GM12801 (cell line): ENCODE results near the gene OR52I2.

ENCODE experiments used
- TF ChIP-seq, protein P1 (sequence below): IDR thresholded peaks from one replicate; pipeline ENCODE4 v1.5.1; 2011; ENCODE audit warnings: control low read depth; ENCODE audit not compliant: insufficient read length; ENCODE audit errors: extremely low read depth

OR52I2 gene

GRCh38 chr11:4607781-4608666, 26.5 kb downstream of the OR52I2 start, which contains the start of gene TRIM68:
TRIM68 (minus strand) TSS chr11:4608231; CDS start chr11:4605504, 2,727 bp downstream.
- TF ChIP-seq, protein P1, sequence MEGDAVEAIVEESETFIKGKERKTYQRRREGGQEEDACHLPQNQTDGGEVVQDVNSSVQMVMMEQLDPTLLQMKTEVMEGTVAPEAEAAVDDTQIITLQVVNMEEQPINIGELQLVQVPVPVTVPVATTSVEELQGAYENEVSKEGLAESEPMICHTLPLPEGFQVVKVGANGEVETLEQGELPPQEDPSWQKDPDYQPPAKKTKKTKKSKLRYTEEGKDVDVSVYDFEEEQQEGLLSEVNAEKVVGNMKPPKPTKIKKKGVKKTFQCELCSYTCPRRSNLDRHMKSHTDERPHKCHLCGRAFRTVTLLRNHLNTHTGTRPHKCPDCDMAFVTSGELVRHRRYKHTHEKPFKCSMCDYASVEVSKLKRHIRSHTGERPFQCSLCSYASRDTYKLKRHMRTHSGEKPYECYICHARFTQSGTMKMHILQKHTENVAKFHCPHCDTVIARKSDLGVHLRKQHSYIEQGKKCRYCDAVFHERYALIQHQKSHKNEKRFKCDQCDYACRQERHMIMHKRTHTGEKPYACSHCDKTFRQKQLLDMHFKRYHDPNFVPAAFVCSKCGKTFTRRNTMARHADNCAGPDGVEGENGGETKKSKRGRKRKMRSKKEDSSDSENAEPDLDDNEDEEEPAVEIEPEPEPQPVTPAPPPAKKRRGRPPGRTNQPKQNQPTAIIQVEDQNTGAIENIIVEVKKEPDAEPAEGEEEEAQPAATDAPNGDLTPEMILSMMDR: no peak

GRCh38 chr11:4610258-4610935, 28.9 kb downstream of the OR52I2 start:
- TF ChIP-seq, protein P1: no peak

- TF ChIP-seq, protein P1: no peak
Observed at GRCh38 chr11:4611986-4612385, 30.4 kb downstream of the OR52I2 start.

DNA sequence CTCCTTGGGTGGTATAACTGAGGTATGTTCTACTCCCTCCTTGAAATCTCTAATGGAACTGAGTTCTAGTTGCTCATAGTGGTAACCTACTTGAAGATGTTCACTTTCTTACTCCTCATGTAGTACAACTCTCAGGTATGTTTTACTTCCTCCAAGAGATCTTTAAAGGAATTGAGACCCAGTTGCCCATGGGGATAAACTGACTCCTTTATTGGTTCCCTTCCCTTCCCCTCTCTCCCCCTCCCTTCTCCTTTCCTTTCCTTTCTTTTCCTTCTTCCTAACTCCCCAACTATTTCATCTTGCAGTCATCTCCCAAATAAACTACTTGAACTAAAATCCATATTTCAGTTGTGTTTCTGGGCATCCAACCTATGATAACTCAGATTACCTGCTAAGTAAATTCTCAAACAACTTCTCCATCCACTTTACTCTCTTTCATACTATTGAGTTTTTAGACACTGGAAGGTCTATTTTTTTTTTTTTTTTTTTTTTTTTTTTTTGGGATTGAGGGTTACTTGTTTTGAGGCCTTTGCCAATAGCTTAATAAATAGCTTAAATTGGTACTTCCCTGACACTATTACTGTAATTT, 34.4 kb downstream of the OR52I2 start:
- TF ChIP-seq, protein P1: no peak

DNA sequence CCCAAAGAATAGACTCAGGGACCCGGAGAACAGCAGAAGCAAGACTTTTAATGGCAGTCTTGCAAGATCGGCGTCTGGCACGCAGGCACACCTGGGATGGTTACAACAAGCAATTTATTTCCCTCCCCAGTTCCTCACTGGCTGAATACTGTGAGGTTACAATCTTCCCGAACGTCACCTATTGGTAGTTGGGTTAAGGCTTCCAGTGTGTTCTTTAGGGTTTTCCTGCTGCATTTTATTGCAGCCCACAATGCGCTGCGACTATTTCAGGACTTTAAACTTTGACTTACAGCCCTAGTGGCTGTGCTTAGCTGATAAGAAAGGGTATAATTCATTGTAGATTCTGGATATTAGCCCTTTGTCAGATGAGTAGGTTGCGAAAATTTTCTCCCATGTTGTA, 38.0 kb downstream of the OR52I2 start:
- TF ChIP-seq, protein P1: no peak

DNA sequence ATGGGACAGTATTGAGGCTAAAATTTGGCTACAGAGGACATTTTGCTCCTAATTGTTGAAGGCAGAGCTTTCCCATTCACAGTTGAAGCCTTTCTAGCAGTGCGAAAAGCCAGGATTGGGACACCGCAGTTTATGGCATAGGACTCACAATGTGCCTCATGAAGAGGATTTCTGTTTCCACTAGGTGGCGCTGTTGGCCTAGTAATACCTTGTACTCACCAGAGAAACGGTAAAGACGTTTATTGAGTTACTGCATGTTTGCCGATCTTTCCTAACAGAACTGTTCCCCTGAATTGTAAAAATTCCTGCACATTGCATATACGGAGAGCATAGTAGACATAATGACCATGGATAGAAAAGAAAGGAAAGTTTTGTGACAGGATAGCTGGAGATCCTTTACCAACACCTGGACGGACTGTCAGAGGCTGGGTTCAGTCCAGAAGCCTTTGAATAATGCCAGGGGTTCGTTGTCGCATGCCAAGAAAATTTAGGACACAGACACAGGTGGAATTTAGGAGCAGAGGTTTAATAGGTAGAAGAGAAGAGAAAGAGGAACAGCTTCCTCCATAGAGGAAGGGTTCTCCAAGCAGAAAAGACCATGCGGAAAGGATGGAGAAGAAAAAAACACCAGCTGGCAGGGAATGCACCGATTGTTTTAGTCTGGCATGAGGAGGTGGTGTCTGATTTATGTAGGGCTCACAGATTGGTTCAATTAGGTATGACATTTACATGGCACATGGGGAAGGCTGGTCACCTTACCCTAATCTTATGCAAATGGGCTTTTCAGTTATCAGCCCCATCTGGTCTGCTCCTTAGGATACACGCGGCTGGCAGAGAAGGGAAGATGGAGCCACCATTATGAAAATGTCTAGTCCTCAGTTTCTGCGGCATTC, 44.9 kb downstream of the OR52I2 start:
- TF ChIP-seq, protein P1: no peak
